Muscle layer of duodenum (tissue), 2 donors: Measurements from ENCODE around the gene EFEMP1.

ENCODE experiments used
- H3K27ac ChIP-seq: one replicate; pipeline ENCODE4 v1.7.0; 2013; ENCODE audit warnings: mild to moderate bottlenecking, low read length
- H3K27me3 ChIP-seq: one replicate; pipeline ENCODE4 v1.7.0; 2013; ENCODE audit warnings: low read depth, mild to moderate bottlenecking, control low read depth, low read length
- H3K36me3 ChIP-seq, 2 donors: one replicate each; pipeline ENCODE4 v1.7.0; 2013; ENCODE audit warnings: low read length in 2 of 2, control low read depth in 1 of 2, mild to moderate bottlenecking in 1 of 2; ENCODE audit not compliant: insufficient read depth in 2 of 2, control insufficient read depth in 1 of 2
- H3K4me1 ChIP-seq, 2 donors: one replicate each; pipeline ENCODE4 v1.7.0; 2013; ENCODE audit warnings: low read length in 2 of 2, mild to moderate bottlenecking in 2 of 2, control low read depth in 1 of 2, moderate library complexity in 1 of 2; ENCODE audit not compliant: insufficient read depth in 2 of 2, control insufficient read depth in 1 of 2
- H3K4me3 ChIP-seq, 2 donors: one replicate each; pipeline ENCODE4 v1.7.0; 2013; ENCODE audit warnings: low read length in 2 of 2, low read depth in 1 of 2, mild to moderate bottlenecking in 1 of 2
- H3K9me3 ChIP-seq, 2 donors: one replicate each; pipeline ENCODE4 v1.7.0; 2013; ENCODE audit warnings: low read length in 2 of 2, control low read depth in 1 of 2, mild to moderate bottlenecking in 1 of 2; ENCODE audit not compliant: control insufficient read depth in 1 of 2
- donor health status: healthy.

EFEMP1 gene

GRCh38 chr2:55864351-55865084, 59.1 kb downstream of the EFEMP1 start:
- no peak overlapping the region for H3K27ac ChIP-seq
- H3K9me3 ChIP-seq, result no peaks in the 10 kb centered on the region

DNA sequence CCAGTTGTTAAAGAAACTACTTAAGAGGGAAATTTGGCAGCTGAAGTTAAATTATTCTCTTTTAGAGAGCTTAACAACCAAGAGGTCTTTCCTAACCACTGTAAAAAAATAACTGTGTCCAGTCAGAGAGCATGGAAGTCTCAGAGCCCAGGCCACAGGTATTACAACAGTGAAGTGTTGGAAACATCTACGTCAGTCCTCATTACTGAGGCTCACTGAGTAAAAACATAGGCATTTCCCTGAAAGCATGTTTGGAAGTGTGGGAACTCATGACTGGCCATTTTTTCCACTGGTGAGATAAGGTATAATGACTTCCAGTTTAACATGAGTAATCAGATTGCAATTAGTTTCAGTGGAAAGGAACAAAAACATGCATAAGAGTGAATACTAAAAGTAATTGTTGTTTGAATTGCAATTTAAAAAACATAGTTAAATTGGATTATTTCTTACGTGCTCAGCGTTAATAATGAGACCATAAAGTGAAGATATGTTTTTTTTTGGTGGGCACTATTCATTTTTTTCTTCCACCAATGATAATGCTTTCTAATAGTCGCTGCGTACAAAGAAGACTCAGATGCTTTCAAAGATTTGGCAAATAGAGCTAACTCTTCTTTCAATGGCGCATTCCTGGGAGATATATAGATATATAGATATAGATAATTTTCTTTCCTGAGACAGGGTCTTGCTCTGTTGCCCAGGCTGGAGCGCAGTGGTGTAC, 60.8 kb downstream of the EFEMP1 start:
- Histone ChIP-seq H3K27me3 (no peaks in the 10 kb centered on the region), H3K9me3 (no peaks in the 10 kb centered on the region), H3K4me1 (no peaks in the 10 kb centered on the region), H3K27ac (peak overlapping the region; percentile 36), H3K36me3 (no peaks in the 10 kb centered on the region), H3K4me3 (no peak overlapping the region)

More at GRCh38 chr2:55864351-55865084, 59.1 kb downstream of the EFEMP1 start:
- no peaks in the 10 kb centered on the region for H3K36me3 ChIP-seq
- no peaks in the 10 kb centered on the region for H3K4me1 ChIP-seq
- no peaks in the 10 kb centered on the region for H3K27me3 ChIP-seq
- no peak overlapping the region for H3K4me3 ChIP-seq

DNA sequence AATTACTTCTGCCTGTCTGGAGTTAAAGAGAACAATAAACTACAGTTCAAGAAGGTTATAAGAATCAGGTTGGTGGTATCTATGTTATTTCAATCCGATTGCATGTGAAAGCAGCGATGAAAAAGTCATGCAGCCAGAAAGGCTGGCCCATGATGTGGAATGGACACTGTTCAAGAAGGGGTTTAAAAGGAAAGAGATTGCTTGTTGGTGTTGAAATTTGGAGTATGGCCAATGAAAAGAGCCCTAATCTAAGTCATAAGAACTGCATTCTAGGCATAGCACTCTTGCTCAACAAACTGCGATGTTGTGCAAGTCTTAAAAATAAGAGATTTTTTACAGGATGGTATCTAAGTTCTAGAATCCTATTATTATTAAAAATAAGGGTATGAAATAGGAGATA, 61.3 kb downstream of the EFEMP1 start:
- no peaks in the 10 kb centered on the region for H3K9me3 ChIP-seq
- no peaks in the 10 kb centered on the region for H3K27me3 ChIP-seq
- H3K4me3 ChIP-seq, result no peak overlapping the region
- peak overlapping the region; percentile 7 for H3K27ac ChIP-seq
- H3K4me1 ChIP-seq, result no peaks in the 10 kb centered on the region
- H3K36me3 ChIP-seq, result no peaks in the 10 kb centered on the region

GRCh38 chr2:55861733-55862132, 61.8 kb downstream of the EFEMP1 start:
- Histone ChIP-seq H3K27ac (peak overlapping the region; percentile 7), H3K27me3 (no peaks in the 10 kb centered on the region), H3K36me3 (no peaks in the 10 kb centered on the region), H3K4me3 (no peak overlapping the region), H3K4me1 (no peaks in the 10 kb centered on the region), H3K9me3 (no peaks in the 10 kb centered on the region)

GRCh38 chr2:55860832-55861231, 62.8 kb downstream of the EFEMP1 start:
- H3K27ac ChIP-seq, result no peak overlapping the region
- no peaks in the 10 kb centered on the region for H3K27me3 ChIP-seq
- no peaks in the 10 kb centered on the region for H3K36me3 ChIP-seq
- no peaks in the 10 kb centered on the region for H3K9me3 ChIP-seq
- H3K4me1 ChIP-seq, result no peaks in the 10 kb centered on the region
- H3K4me3 ChIP-seq, result no peak overlapping the region

DNA sequence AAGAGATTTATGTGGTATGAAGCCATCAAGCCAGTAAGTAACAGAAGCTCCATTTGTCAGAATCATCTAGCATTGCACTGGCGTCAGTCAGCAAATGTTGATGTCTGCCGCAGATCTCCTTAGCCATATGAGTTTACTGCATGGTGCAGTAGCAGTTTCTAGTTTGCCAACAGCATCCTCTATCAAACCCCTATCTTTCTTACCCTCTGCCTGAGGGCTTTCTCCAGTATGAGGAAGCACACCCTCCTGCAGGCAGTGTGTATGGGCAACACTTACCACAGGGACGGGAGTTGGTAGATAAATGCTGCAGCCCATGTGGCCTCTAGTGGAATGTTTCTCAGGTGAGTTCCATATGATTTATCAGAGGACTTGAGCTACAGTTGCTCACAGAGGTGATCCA, 63.7 kb downstream of the EFEMP1 start:
- Histone ChIP-seq H3K27me3 (no peaks in the 10 kb centered on the region), H3K27ac (no peak overlapping the region), H3K9me3 (no peaks in the 10 kb centered on the region), H3K4me3 (no peak overlapping the region), H3K4me1 (no peaks in the 10 kb centered on the region), H3K36me3 (no peaks in the 10 kb centered on the region)

GRCh38 chr2:55857766-55858165, 65.8 kb downstream of the EFEMP1 start:
- Histone ChIP-seq H3K36me3 (no peaks in the 10 kb centered on the region), H3K27me3 (no peaks in the 10 kb centered on the region), H3K4me3 (no peak overlapping the region), H3K4me1 (no peaks in the 10 kb centered on the region), H3K27ac (no peak overlapping the region), H3K9me3 (no peaks in the 10 kb centered on the region)

GRCh38 chr2:55856936-55857335, 66.6 kb downstream of the EFEMP1 start:
- H3K4me3 ChIP-seq, result no peak overlapping the region
- H3K4me1 ChIP-seq, result no peaks in the 10 kb centered on the region
- H3K27ac ChIP-seq, result no peak overlapping the region
- no peaks in the 10 kb centered on the region for H3K9me3 ChIP-seq
- H3K36me3 ChIP-seq, result no peaks in the 10 kb centered on the region
- no peaks in the 10 kb centered on the region for H3K27me3 ChIP-seq

DNA sequence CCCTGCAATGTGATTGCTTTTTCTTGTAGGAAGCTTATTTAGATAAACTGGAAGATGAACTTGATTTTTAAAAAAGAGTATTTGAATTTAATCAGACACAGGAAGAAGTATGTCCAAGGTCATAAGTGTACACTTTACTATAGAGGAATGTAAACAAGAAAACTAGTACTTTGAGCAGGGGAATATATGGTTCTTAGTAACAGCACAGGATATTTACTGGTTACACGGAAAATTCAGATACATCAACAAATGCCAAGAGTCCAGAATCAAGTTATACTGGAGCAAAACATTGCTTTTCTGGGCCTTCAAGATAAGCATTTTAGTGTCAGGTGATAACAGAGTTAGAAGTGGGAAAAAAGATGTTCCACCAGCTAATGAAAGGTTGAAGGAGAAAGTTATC, 75.5 kb downstream of the EFEMP1 start:
- H3K27me3 ChIP-seq, result no peaks in the 10 kb centered on the region
- H3K27ac ChIP-seq, result no peak overlapping the region
- no peaks in the 10 kb centered on the region for H3K36me3 ChIP-seq
- H3K4me3 ChIP-seq, result no peak overlapping the region
- no peaks in the 10 kb centered on the region for H3K4me1 ChIP-seq
- H3K9me3 ChIP-seq, result no peaks in the 10 kb centered on the region

DNA sequence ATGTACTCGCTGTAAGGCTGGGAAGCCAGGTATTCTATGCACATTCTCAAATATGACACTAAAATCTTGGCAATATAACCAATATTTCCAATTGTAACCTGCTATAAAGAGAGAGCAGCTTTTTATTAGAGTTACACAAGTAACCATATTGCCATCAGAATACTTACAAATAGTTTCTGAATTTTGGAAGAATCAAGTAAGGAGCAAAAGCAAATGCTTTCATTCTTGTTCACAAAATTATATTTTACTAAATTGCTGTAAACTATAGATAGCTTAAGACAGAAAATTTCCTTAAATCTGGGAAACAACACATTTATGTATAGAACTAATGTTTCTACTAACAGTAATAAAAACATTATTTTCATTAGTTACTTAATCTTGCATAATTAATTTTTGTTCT, 77.2 kb downstream of the EFEMP1 start:
- Histone ChIP-seq H3K9me3 (no peaks in the 10 kb centered on the region), H3K36me3 (no peaks in the 10 kb centered on the region), H3K4me1 (peaks cover 0 to 5% of the 10 kb centered on the region in 2 donors), H3K4me3 (no peak overlapping the region), H3K27me3 (no peaks in the 10 kb centered on the region), H3K27ac (no peak overlapping the region)

GRCh38 chr2:55844986-55845385, 78.6 kb downstream of the EFEMP1 start:
- Histone ChIP-seq H3K27me3 (no peaks in the 10 kb centered on the region), H3K4me1 (peaks cover 0 to 5% of the 10 kb centered on the region in 2 donors), H3K27ac (no peak overlapping the region), H3K36me3 (no peaks in the 10 kb centered on the region), H3K9me3 (no peaks in the 10 kb centered on the region), H3K4me3 (no peak overlapping the region)

GRCh38 chr2:55843994-55844345, 79.6 kb downstream of the EFEMP1 start:
- Histone ChIP-seq H3K4me3 (no peak overlapping the region), H3K27me3 (no peaks in the 10 kb centered on the region), H3K27ac (no peak overlapping the region), H3K36me3 (no peaks in the 10 kb centered on the region), H3K4me1 (peaks cover 0 to 5% of the 10 kb centered on the region in 2 donors), H3K9me3 (no peaks in the 10 kb centered on the region)
